GM18505 (cell line): ENCODE measurements around the gene CARHSP1.
"Not testable (repeated sequence)": the region's sequence is repeated elsewhere in the genome, so short reads cannot be mapped to it uniquely, and the experiment has no call there.

Experiments
- ATAC-seq: cut with Tn5 transposase; IDR thresholded peaks from one replicate; pipeline ENCODE4 v1.9.1; 2021; ENCODE audit not compliant: unreplicated experiment
- POLR2A ChIP-seq: IDR thresholded peaks from 4 replicates; pipeline ENCODE4 v1.6.1; 2011; ENCODE audit warnings: borderline replicate concordance; ENCODE audit not compliant: insufficient read depth, insufficient read length; ENCODE audit errors: extremely low read depth

CARHSP1 gene

GRCh38 chr16:8886593-8887430 is 18.0 kb upstream of the CARHSP1 start:
- no peak for TF ChIP-seq POLR2A
- ATAC-seq = no peak

- no peak for ATAC-seq
- TF ChIP-seq POLR2A = no peak
Measured at GRCh38 chr16:8885674-8886592, 17.1 kb upstream of the CARHSP1 start.

- no peak for ATAC-seq
- TF ChIP-seq POLR2A = no peak
Measured at GRCh38 chr16:8882725-8883377, 14.0 kb upstream of the CARHSP1 start.

- no peak for ATAC-seq
- TF ChIP-seq POLR2A = no peak
Measured at GRCh38 chr16:8882041-8882617, 13.3 kb upstream of the CARHSP1 start, which contains the start of gene LITAFD. Gene LITAFD (plus strand): TSS chr16:8882351. CDS start chr16:8884356, 2,005 bp downstream.

- no peak for ATAC-seq
- TF ChIP-seq POLR2A = no peak
Measured at GRCh38 chr16:8880839-8881510, 12.2 kb upstream of the CARHSP1 start.

GRCh38 chr16:8878523-8878911 is 9.7 kb upstream of the CARHSP1 start:
- ATAC-seq = no peak
- no peak for TF ChIP-seq POLR2A

- no peak for ATAC-seq
- no peak for TF ChIP-seq POLR2A
Measured at GRCh38 chr16:8877894-8878522, 9.2 kb upstream of the CARHSP1 start.

GRCh38 chr16:8875317-8875716 is 6.5 kb upstream of the CARHSP1 start:
- ATAC-seq = not testable (repeated sequence)

GRCh38 chr16:8874388-8874787 is 5.6 kb upstream of the CARHSP1 start:
- TF ChIP-seq POLR2A = no peak
- ATAC-seq = no peak

- ATAC-seq = not testable (repeated sequence)
Measured at GRCh38 chr16:8873866-8874195, 5.0 kb upstream of the CARHSP1 start.

GRCh38 chr16:8872967-8873865 is 4.4 kb upstream of the CARHSP1 start:
- ATAC-seq = no peak
- no peak for TF ChIP-seq POLR2A
